ENCODE results near the gene ANKRD23. TPM values are rescaled to one million over a fixed set of nuclear protein-coding genes. Genes with fewer than 3 reads are reported as not detected.
"Not testable (repeated sequence)": the region's sequence is repeated elsewhere in the genome, so short reads cannot be mapped to it uniquely, and the experiment has no call there.

The ANKRD23 gene
- 0.58 and 1.1 TPM in 2 replicates for total RNA-seq (2014; rRNA removed; shearing (Covaris generic))

DNA sequence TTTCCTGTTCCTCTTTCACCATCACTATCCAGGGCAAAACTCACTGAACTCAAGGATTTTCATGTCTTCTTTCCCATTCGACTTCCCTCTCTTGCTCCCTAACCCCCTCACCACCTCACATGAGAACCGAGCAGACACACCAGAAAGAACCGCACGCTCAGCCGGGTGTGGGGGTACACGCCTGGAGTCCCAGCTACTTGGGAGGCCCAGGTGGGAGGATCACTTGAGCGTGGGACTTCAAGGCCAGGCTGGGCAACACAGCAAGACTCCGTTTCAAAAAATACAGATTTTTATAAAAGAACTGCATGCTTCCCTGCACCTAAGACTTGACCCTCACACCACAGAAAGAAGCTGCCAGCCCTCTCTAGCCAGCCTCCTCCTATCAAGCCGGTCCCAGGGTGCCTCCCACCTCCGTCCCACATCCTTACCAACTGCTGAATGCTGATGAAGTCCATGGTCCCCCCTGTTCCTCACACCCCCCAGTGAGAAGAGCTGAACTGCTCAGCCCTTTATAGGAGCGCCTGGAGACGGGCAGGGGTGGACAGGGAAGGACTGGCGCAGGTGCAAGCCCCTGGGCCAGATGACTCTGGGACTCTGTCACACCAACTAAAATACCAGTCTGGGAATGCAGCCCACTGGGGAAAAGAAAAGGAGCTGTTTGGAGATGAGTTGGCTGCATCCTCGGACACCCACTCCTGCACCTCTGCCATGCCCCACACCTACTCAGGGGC, at the start of gene ANKRD23:
Gene ANKRD23, minus strand, starts transcription at position 484 of the 731 bp plus-strand sequence. Its CDS starts 29 bp downstream, at position 455.
- H3K27ac ChIP-seq: no peak within 1 kb of the TSS
- no peaks in the 10 kb centered on the region for H3K9me3 ChIP-seq (replicated peaks)
- no peak within 1 kb of the TSS for H3K4me3 ChIP-seq
- no peaks in the 10 kb centered on the region for H3K36me3 ChIP-seq
- no peaks in the 10 kb centered on the region for H3K4me1 ChIP-seq
- no peaks in the 10 kb centered on the region for H3K27me3 ChIP-seq
- no peak for DNase-seq

DNA sequence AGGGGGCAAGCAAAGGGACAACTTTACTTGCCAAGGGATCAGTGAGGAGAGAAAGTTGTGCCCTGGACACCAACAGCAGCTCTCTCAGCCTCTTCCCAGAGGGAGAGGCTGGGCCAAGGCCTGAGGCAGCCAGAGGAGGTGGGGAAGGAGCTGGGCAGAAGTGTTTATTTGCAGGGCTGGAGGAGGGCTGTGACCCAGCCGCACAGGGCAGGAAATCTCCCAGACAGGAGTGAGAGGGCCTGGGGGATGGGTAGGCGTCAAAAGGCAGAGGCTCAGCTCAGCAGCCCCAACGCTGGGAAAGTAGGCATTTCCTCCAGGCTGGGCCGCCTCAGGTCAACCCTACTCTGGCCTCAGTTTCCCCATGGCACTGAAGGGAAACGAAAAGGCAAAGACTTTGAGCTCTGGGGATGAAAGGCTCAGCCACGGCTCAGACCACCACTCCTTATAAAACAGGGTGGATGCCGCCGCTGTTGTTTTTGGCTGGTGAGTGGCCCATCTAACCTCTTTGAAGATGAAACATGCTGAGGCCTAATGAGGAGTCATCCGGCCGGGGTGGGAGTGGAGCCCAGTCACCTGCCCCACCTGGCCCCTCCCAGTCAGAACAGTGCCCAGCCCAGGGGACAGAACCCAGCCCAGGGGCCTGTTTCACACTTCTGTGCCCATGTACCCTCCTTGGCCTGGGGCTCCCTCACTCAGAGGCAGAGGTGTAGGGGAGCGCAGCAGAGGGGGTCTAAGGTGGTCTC, 47.9 kb upstream of the ANKRD23 start:
- H3K4me3 ChIP-seq: no peak overlapping the region
- H3K9me3 ChIP-seq (replicated peaks): no peaks in the 10 kb centered on the region
- no peak overlapping the region for H3K27ac ChIP-seq
- no peak for DNase-seq
- H3K27me3 ChIP-seq: no peaks in the 10 kb centered on the region
- no peaks in the 10 kb centered on the region for H3K36me3 ChIP-seq
- peaks cover 65% of the 10 kb centered on the region for H3K4me1 ChIP-seq

DNA sequence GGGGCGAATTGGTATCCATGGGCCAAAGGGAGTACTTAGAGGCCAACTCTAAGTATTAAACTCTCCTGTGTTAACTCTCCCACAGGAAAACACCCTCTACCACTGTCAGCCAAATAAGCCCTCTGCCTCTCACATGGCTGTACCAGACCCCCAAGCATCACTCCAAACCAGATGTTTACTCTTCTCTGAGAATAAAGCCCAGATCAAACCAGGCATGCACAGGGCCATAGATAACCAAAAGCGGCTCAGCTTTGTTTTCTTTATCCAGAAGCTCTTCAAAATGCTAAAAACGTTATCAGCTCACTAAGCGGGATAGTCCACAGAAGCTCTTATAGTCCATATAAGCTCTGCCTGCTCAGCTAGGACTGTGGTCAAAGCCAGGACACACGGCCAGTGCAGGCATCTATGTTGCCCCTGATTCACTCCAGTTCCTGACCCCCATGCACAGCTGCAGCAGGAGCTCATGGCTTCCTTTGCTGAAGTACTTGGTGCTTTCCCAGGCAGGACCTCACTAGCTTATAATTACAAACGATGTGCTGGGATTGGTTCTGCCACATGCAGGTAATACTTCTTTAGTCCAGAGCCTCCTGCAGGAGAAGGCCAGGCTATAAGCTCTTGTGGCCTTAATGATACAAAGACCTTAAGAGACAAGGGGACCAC, 47.0 kb upstream of the ANKRD23 start:
- H3K4me3 ChIP-seq: no peak overlapping the region
- no peaks in the 10 kb centered on the region for H3K36me3 ChIP-seq
- H3K9me3 ChIP-seq (replicated peaks): no peaks in the 10 kb centered on the region
- H3K27ac ChIP-seq: no peak overlapping the region
- peaks cover 56% of the 10 kb centered on the region for H3K4me1 ChIP-seq
- no peak for DNase-seq
- H3K27me3 ChIP-seq: no peaks in the 10 kb centered on the region

DNA sequence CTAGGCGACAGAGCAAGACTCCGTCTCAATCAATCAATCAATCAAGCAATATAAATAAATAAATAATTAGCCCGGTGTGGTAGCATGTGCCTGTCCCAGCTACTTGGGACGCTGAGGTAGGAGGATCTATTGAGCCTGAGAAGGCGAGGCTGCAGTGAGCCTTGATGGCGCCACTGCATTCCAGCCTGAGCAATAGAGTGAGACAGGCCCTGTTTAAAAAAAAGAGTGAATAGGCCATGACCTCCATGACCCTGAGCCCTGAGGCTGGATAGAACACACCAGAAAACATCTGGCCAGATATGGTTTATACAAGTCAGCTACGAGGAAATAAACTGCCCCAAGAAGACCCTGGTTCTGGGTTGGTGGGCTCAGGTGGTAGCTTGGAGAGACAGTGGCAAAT, 46.4 kb upstream of the ANKRD23 start:
- peaks cover 50% of the 10 kb centered on the region for H3K4me1 ChIP-seq
- H3K4me3 ChIP-seq: no peak overlapping the region
- H3K36me3 ChIP-seq: no peaks in the 10 kb centered on the region

DNA sequence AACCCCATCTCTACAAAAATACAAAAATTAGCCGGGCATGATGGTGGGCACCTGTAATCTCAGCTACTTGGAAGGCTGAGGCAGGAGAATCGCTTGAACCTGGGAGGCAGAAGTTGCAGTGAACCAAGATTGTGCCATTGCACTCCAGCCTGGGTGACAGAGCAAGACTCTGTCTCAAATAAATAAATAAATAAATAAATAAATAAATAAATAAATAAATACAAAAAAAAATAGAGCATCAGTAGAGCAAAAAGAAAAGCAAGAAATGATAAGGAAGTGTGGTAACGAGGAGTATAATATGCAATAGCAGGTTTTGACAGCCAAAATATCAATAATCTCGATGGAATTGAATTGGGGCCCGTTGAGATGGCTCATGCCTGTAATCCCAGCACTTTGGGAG, 45.7 kb upstream of the ANKRD23 start:
- H3K36me3 ChIP-seq; H3K27me3 ChIP-seq; H3K4me3 ChIP-seq; DNase-seq; H3K9me3 ChIP-seq (replicated peaks); H3K27ac ChIP-seq: not testable (repeated sequence)
- H3K4me1 ChIP-seq: peaks cover 45% of the 10 kb centered on the region

More for the DNA sequence above, 46.4 kb upstream of the ANKRD23 start:
- DNase-seq: no peak
- no peaks in the 10 kb centered on the region for H3K27me3 ChIP-seq
- H3K27ac ChIP-seq: no peak overlapping the region
- H3K9me3 ChIP-seq (replicated peaks): no peaks in the 10 kb centered on the region

DNA sequence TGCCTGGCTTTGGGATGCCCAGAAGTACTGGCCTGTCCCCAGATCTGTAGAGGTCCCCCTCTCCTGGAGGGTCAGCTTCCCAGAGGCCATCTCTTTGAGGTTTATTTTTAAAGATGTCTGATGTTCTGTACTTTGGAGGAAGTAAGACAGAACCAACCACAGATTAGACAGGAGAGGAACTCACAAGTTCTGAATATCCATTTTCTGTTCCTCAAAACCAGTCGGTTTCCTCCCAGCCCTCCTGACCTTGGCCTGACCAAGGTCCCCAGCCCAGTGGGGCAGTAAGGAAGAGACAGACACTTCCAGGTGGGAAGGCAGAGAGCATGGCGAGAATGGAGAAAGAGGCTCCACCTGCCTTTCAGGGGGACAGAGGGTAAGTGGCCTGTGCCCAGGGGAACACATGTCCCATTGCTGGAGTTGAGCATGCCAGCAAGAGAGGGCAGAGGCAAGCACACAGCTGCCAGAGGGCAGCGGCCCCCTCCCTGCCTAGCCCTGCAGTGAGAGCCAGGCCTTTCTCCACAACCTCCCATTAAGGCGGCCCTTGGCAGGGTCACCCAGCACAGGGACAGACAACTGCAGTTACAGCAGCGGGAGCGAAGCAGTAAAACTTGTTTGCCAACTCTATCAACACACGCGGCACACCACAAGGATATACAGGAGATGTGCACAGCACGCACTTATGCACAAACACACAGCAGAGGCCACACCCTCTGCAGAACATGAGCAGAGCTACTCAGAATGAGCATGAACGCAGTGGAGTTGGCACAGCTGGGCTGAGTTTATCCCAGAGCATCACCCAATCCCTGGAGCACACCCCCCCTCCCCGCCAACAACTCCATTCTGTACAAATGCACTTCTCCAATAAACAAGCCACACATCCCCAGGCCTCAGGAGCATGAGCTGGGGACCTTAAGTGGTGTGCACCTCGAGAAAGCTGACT, 44.5 kb upstream of the ANKRD23 start:
- Histone ChIP-seq H3K27me3 (no peaks in the 10 kb centered on the region), H3K27ac (no peak overlapping the region), H3K36me3 (no peaks in the 10 kb centered on the region), H3K9me3 (replicated peaks) (no peaks in the 10 kb centered on the region), H3K4me1 (peaks cover 40% of the 10 kb centered on the region), H3K4me3 (no peak overlapping the region)
- peak in 1 of 2 experiments; percentile 62 for DNase-seq

DNA sequence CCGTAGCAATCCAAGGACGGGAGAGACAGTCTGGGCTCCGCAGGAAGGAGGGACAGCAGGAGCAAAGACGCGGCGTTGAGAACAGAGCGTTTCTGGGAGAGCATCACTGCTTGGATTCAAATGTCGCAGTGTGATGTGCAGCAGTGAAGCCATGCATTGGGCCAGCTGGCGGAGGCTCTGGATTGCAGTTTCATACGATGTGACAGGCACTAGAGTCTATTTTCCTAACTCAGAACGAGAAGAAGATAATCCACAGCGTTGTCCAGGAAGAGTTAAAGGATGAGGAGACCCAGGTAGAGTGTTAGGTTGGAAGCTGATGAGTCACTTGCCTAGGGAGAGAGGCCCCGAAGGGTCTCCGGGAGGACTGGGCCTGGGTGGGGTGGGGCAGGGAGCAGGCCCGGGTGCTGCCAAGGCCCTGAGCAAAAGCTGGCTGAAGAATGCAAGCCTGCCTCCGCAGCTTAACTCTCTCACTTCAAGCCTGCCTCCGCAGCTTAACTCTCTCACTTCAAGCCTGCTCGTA, 43.7 kb upstream of the ANKRD23 start:
- peaks cover 48% of the 10 kb centered on the region for H3K4me1 ChIP-seq
- H3K27ac ChIP-seq: no peak overlapping the region
- H3K36me3 ChIP-seq: no peaks in the 10 kb centered on the region
- no peaks in the 10 kb centered on the region for H3K9me3 ChIP-seq (replicated peaks)
- H3K27me3 ChIP-seq: no peaks in the 10 kb centered on the region
- H3K4me3 ChIP-seq: no peak overlapping the region
- no peak for DNase-seq

DNA sequence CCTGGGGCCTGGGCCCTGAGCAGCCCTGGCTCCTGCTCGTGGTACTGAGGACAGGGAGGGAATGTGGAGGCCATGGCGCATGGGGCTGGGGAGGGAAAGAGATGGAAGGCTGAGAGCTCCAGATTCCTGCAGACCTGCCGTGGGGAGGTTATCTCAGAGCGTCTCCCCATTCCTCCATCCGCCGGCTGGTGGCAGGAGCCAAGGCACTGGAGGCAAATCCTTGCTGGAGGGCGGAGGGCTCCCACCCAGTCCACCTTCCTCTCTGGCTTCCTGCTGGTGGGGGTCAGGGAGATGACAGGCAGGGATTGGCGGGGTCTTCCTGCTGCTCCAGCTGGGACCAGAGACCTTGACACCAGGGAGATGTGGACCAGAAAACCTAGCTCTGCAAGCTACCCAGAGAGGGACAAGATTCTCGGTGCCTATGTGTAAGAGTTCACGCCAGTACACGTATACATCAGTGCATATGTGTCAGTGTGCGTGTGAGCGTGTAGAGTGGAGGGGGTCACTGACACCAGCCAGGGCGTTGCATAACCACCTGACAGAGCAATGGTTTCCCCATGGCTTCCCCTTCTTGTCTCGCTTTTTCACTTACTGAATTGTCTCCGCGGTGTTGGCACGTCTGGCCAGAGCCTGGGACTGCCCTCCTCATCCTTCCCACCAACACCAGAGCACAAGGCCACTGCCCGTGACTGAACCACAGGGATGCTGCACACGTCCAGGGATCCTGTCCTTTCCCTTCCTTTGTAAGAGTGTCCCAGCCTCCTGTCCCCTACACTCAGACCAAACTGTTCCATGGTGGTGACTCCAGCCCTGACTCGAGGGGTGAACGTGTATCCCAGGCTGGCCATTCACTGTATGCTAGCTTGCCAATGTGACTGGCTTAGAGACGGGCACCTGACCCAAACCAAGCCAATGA, 41.9 kb upstream of the ANKRD23 start:
- peaks cover 52% of the 10 kb centered on the region for H3K4me1 ChIP-seq
- H3K4me3 ChIP-seq: no peak overlapping the region
- H3K9me3 ChIP-seq (replicated peaks): no peaks in the 10 kb centered on the region
- no peak overlapping the region for H3K27ac ChIP-seq
- no peaks in the 10 kb centered on the region for H3K36me3 ChIP-seq
- no peaks in the 10 kb centered on the region for H3K27me3 ChIP-seq
- no peak for DNase-seq

DNA sequence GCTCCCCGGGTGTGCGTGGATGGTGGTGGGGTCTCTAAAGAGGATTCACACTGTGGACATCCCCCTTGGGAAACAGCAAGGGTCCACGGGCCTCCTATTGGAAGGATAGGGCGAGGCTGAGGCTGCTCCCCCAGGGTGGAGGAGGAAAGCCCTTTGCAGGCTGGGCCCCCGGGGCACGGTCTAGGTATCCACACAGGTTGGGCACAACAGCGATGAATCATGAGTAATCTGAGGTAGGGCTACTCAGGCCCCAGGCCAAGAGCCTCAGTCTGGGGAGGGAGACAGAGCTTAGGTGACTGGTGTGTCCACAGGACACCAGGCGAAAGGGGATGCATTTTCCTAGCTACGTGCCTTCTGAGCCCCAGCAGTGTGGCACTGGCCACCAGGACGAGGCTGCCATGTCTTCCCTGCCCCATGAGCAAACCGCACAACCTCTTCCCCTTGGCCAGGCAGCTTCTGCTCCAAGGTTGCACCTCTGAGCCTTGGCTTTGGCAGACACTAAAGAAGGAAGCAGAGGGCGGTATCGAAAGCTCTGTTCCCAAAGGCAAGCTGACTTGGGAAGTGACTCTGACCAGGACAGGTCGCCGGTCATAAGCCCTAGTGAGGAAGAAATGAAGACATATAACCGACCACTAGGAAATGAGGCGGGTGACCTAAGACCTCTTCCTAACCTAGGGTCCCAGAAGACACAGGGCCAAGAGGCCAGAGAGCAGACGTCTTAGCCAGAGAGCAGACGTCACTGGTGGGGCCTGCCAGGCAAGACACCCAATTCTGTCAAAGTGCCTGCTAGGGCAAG, 40.7 kb upstream of the ANKRD23 start:
- H3K27ac ChIP-seq: no peak overlapping the region
- H3K4me1 ChIP-seq: peaks cover 46% of the 10 kb centered on the region
- no peaks in the 10 kb centered on the region for H3K9me3 ChIP-seq (replicated peaks)
- no peaks in the 10 kb centered on the region for H3K36me3 ChIP-seq
- no peak for DNase-seq
- H3K4me3 ChIP-seq: no peak overlapping the region
- H3K27me3 ChIP-seq: no peaks in the 10 kb centered on the region

DNA sequence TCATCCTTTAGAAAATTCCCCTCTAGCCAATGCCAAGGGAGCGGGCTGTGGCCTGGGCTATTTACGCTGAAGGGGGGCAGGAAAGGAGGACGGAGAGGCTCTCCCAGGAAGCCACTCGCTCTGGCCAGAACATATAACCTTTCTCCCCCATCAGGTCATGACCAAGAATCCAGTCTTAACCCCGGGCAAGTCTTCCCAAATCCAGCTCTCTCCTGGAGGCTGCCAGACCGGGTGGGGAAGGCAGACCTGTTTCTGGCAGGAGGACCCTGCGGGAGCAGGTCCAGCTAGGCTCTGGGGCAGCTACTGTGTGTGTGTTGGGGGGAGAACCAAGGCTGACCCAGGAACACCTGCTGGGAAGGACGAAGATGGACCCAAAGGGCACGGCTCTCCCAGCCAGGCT, 39.5 kb upstream of the ANKRD23 start:
- no peak for DNase-seq
- Histone ChIP-seq H3K36me3 (no peaks in the 10 kb centered on the region), H3K27ac (peak overlapping the region; percentile 89), H3K9me3 (replicated peaks) (no peaks in the 10 kb centered on the region), H3K4me1 (peaks cover 39% of the 10 kb centered on the region), H3K4me3 (no peak overlapping the region), H3K27me3 (no peaks in the 10 kb centered on the region)

DNA sequence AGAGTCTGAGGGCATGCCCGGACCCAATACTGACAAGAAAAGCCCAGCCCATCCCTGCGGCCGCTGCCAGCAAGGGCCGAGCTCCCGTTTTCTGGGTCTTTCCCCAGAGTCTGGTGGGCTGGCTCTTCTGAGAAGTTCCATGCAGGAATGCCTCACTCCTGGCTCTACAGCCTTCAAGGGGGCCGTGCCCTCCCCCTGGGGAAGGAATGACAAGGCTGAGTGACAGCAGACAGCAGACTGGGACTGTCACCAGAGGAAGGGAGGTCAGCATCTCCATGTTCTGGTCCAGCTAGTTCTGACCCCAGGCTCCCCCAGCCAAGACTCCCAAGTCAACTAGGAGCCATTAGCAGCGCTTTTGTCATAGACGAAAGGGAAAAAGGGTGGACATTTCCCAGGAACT, 39.1 kb upstream of the ANKRD23 start:
- Histone ChIP-seq H3K4me1 (peaks cover 39% of the 10 kb centered on the region), H3K4me3 (no peak overlapping the region), H3K36me3 (no peaks in the 10 kb centered on the region), H3K9me3 (replicated peaks) (no peaks in the 10 kb centered on the region), H3K27me3 (no peaks in the 10 kb centered on the region), H3K27ac (peak overlapping the region; percentile 89)
- no peak for DNase-seq

DNA sequence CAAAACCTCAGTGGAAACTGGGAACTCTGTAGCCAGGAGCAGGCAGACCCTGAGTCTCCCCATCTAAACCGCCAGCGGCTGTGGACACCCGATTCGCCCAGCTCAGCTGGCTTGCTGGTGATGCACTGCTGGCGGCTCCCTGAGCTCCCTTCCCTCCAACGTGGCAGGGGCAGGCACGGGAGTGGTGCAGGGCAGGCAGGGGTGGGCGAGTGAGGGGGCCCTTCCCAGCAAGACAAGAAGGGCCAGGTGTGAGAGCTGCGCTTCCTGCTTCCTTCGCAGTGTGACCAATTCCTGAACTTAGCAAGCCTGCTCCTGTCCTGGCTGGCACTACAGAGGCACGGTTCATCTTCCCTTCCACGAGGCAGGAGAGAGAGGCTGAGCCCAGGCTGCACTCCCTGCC, 38.4 kb upstream of the ANKRD23 start:
- no peaks in the 10 kb centered on the region for H3K36me3 ChIP-seq
- peak overlapping the region; percentile 89 for H3K27ac ChIP-seq
- peaks cover 39% of the 10 kb centered on the region for H3K4me1 ChIP-seq
- H3K27me3 ChIP-seq: no peaks in the 10 kb centered on the region
- H3K9me3 ChIP-seq (replicated peaks): no peaks in the 10 kb centered on the region
- DNase-seq: peak; percentile 90 to 93
- H3K4me3 ChIP-seq: peak overlapping the region; percentile 12; the same call in 1 of the 2 replicates
